Fibroblast of the aortic adventitia (primary cell): ENCODE data around the gene PPT2. TPM values are rescaled to one million over a fixed set of nuclear protein-coding genes. Genes with fewer than 3 reads are reported as not detected.

ENCODE experiments used
- DNase-seq: peaks from one replicate; pipeline ENCODE4 v3.0.0-alpha.2; 2010; ENCODE audit warnings: low read depth
- H3K4me3 ChIP-seq: 2 replicates; pipeline ENCODE4 v1.5.1; 2011; ENCODE audit warnings: low read depth, mild to moderate bottlenecking, control low read depth, low read length, moderate library complexity
- total RNA-seq: library from RNA; depleted of rRNA; stranded (reverse); fragments of >200 nt; gene quantifications from 2 replicates; pipeline ENCODE4 v1.2.3, GENCODE V29; 2012; ENCODE audit warnings: low replicate concordance
- TF ChIP-seq, protein P1 (sequence below): IDR thresholded peaks from 2 replicates; pipeline ENCODE4 v1.5.1; 2011; ENCODE audit warnings: mild to moderate bottlenecking, low read length, control low read depth, inconsistent platforms; ENCODE audit not compliant: insufficient read depth

Gene PPT2
- total RNA-seq, 1 donor: 30.2 TPM

GRCh38 chr6:32126880-32127279, 27.1 kb upstream of the PPT2 start:
- DNase-seq: no peak
- H3K4me3 ChIP-seq: peak overlapping the region; percentile 99
- TF ChIP-seq, protein P1, sequence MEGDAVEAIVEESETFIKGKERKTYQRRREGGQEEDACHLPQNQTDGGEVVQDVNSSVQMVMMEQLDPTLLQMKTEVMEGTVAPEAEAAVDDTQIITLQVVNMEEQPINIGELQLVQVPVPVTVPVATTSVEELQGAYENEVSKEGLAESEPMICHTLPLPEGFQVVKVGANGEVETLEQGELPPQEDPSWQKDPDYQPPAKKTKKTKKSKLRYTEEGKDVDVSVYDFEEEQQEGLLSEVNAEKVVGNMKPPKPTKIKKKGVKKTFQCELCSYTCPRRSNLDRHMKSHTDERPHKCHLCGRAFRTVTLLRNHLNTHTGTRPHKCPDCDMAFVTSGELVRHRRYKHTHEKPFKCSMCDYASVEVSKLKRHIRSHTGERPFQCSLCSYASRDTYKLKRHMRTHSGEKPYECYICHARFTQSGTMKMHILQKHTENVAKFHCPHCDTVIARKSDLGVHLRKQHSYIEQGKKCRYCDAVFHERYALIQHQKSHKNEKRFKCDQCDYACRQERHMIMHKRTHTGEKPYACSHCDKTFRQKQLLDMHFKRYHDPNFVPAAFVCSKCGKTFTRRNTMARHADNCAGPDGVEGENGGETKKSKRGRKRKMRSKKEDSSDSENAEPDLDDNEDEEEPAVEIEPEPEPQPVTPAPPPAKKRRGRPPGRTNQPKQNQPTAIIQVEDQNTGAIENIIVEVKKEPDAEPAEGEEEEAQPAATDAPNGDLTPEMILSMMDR: no peak

DNA sequence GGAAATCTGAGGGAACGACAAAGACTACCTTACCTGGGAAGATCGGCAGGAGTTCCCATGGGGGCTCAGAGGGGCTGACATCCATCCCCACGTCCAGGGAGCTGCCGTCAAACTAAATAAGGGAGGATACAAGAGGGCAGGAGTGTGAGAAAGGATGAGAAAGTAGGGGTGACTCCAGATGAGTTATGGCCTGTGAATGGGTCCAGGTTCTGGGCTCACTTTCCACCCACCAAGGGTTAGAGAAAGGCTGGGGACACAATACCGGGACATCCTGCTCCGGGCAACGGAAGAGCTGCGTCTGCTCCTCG, 26.6 kb upstream of the PPT2 start:
- TF ChIP-seq, protein P1: no peak
- DNase-seq: no peak
- H3K4me3 ChIP-seq: peak overlapping the region; percentile 99

- TF ChIP-seq, protein P1: no peak
- peak; percentile 100 for DNase-seq
- H3K4me3 ChIP-seq: peak within 1 kb of the TSS; percentile 99
Measured at GRCh38 chr6:32127717-32128592, 26.0 kb upstream of the PPT2 start, which contains the start of gene ATF6B. ATF6B (minus strand) TSS chr6:32128246; CDS start chr6:32128207, 39 bp downstream.

GRCh38 chr6:32128751-32129296, 25.1 kb upstream of the PPT2 start:
- peak overlapping the region; percentile 76 for H3K4me3 ChIP-seq
- no peak for DNase-seq
- TF ChIP-seq, protein P1: no peak

- TF ChIP-seq, protein P1: no peak
- peak overlapping the region; percentile 76 for H3K4me3 ChIP-seq
- no peak for DNase-seq
Measured at GRCh38 chr6:32129297-32130088, 24.4 kb upstream of the PPT2 start.

GRCh38 chr6:32131439-32131948, 22.4 kb upstream of the PPT2 start:
- H3K4me3 ChIP-seq: no peak overlapping the region

More at GRCh38 chr6:32131439-32131948, 22.4 kb upstream of the PPT2 start:
- TF ChIP-seq, protein P1: no peak
- DNase-seq: no peak
